Stimulated activated CD4-positive, alpha-beta T cell treated with anti-CD3 and anti-CD28 coated beads, TNF-alpha, amount 100 ng/mL, for 4 hours (primary cell): Measurements from ENCODE around the gene CD47.

Experiments used
- DNase-seq, 3 experiments: peaks; one replicate each; pipeline ENCODE4 v3.0.0-alpha.2; 2020; ENCODE audit warnings: low read depth in 3 of 3

The CD47 gene

GRCh38 chr3:108117241-108117775, 26.5 kb upstream of the CD47 start:
- no peak for DNase-seq

GRCh38 chr3:108114423-108115065, 23.7 kb upstream of the CD47 start:
- no peak for DNase-seq

- no peak for DNase-seq
Measured at GRCh38 chr3:108113975-108114374, 23.1 kb upstream of the CD47 start.

- no peak for DNase-seq
Measured at GRCh38 chr3:108110934-108111333, 20.1 kb upstream of the CD47 start.

- DNase-seq: no peak
Measured at GRCh38 chr3:108108416-108108815, 17.6 kb upstream of the CD47 start.

- no peak for DNase-seq
Measured at GRCh38 chr3:108106449-108106848, 15.6 kb upstream of the CD47 start.

GRCh38 chr3:108106031-108106430, 15.2 kb upstream of the CD47 start:
- no peak for DNase-seq

GRCh38 chr3:108103886-108104797, 13.3 kb upstream of the CD47 start:
- DNase-seq: no peak

GRCh38 chr3:108103040-108103751, 12.4 kb upstream of the CD47 start:
- DNase-seq: no peak

- no peak for DNase-seq
Measured at GRCh38 chr3:108102420-108103039, 11.7 kb upstream of the CD47 start.

- DNase-seq: peak in 1 of 3 experiments; percentile 27
Measured at GRCh38 chr3:108100906-108101660, 10.3 kb upstream of the CD47 start.

GRCh38 chr3:108099679-108100428, 9.0 kb upstream of the CD47 start:
- no peak for DNase-seq

GRCh38 chr3:108099244-108099643, 8.4 kb upstream of the CD47 start:
- DNase-seq: no peak

- no peak for DNase-seq
Measured at GRCh38 chr3:108098003-108098370, 7.2 kb upstream of the CD47 start.

GRCh38 chr3:108097322-108098002, 6.6 kb upstream of the CD47 start:
- no peak for DNase-seq

- no peak for DNase-seq
Measured at GRCh38 chr3:108096532-108097321, 5.9 kb upstream of the CD47 start.

GRCh38 chr3:108093616-108094015, 2.8 kb upstream of the CD47 start:
- DNase-seq: no peak

- no peak for DNase-seq
Measured at GRCh38 chr3:108093021-108093420, 2.2 kb upstream of the CD47 start.

GRCh38 chr3:108092501-108092900, 1.7 kb upstream of the CD47 start:
- DNase-seq: no peak
